ENCODE measurements around the gene MEIKIN.

The MEIKIN gene

GRCh38 chr5:131942016-131942415 lies 3.4 kb downstream of the MEIKIN start:
- no peak for TF ChIP-seq EZH2phosphoT487 (IDR thresholded peaks at IDR 0.05; ENCODE audit: low read length)
- no peak for TF ChIP-seq EZH2 (optimal IDR thresholded peaks at IDR 0.05; ENCODE audit: low read depth, low read length)
- TF ChIP-seq CTCF (IDR thresholded peaks at IDR 0.05; ENCODE audit: low read length), result no peak
- DNase-seq, result no peak
- H2AFZ ChIP-seq (ENCODE audit: low read length), result no peak overlapping the region

GRCh38 chr5:131939690-131940345 lies 5.6 kb downstream of the MEIKIN start:
- H4K20me1 ChIP-seq (ENCODE audit: insufficient read depth, low read length), result no peaks in the 10 kb centered on the region
- no peak for DNase-seq
- no peak overlapping the region for H3K4me2 ChIP-seq (ENCODE audit: low read depth, low read length)

More at GRCh38 chr5:131942016-131942415, 3.4 kb downstream of the MEIKIN start:
- Histone ChIP-seq H3K9ac (ENCODE audit: low read length) (no peak overlapping the region), H3F3A (ENCODE audit: insufficient read depth, low read length) (no peaks in the 10 kb centered on the region), H3K4me1 (ENCODE audit: low read length) (no peaks in the 10 kb centered on the region), H3K4me3 (ENCODE audit: low read length) (no peak overlapping the region), H3K4me2 (ENCODE audit: low read depth, low read length) (no peak overlapping the region), H3K27ac (ENCODE audit: low read length) (no peak overlapping the region), H3K9me2 (replicated peaks; ENCODE audit: insufficient read depth, low read length) (no peaks in the 10 kb centered on the region), H3K9me3 (replicated peaks; ENCODE audit: insufficient read depth, low read length) (no peaks in the 10 kb centered on the region), H3K79me2 (ENCODE audit: low read length) (no peaks in the 10 kb centered on the region), H3K27me3 (replicated peaks; ENCODE audit: insufficient read depth, low read length) (no peaks in the 10 kb centered on the region), H3K36me3 (replicated peaks; ENCODE audit: insufficient read depth, low read length) (no peaks in the 10 kb centered on the region), H4K20me1 (ENCODE audit: insufficient read depth, low read length) (no peaks in the 10 kb centered on the region)

GRCh38 chr5:131932235-131932634 lies 13.2 kb downstream of the MEIKIN start:
- no peak overlapping the region for H3K4me2 ChIP-seq (ENCODE audit: low read depth, low read length)
- no peak overlapping the region for H3K9ac ChIP-seq (ENCODE audit: low read length)
- H3K9me3 ChIP-seq (replicated peaks; ENCODE audit: insufficient read depth, low read length), result no peaks in the 10 kb centered on the region
- no peak overlapping the region for H2AFZ ChIP-seq (ENCODE audit: low read length)
- H3K4me3 ChIP-seq (ENCODE audit: low read length), result no peak overlapping the region
- no peaks in the 10 kb centered on the region for H4K20me1 ChIP-seq (ENCODE audit: insufficient read depth, low read length)
- no peaks in the 10 kb centered on the region for H3K79me2 ChIP-seq (ENCODE audit: low read length)
- no peaks in the 10 kb centered on the region for H3K27me3 ChIP-seq (replicated peaks; ENCODE audit: insufficient read depth, low read length)
- H3K27ac ChIP-seq (ENCODE audit: low read length), result no peak overlapping the region
- H3K36me3 ChIP-seq (replicated peaks; ENCODE audit: insufficient read depth, low read length), result no peaks in the 10 kb centered on the region
- H3F3A ChIP-seq (ENCODE audit: insufficient read depth, low read length), result no peaks in the 10 kb centered on the region
- TF ChIP-seq EZH2phosphoT487 (IDR thresholded peaks at IDR 0.05; ENCODE audit: low read length), result no peak
- no peak for TF ChIP-seq CTCF (IDR thresholded peaks at IDR 0.05; ENCODE audit: low read length)
- TF ChIP-seq EZH2 (optimal IDR thresholded peaks at IDR 0.05; ENCODE audit: low read depth, low read length), result no peak
- no peaks in the 10 kb centered on the region for H3K9me2 ChIP-seq (replicated peaks; ENCODE audit: insufficient read depth, low read length)
- no peaks in the 10 kb centered on the region for H3K4me1 ChIP-seq (ENCODE audit: low read length)
- no peak for DNase-seq

More at GRCh38 chr5:131939690-131940345, 5.6 kb downstream of the MEIKIN start:
- H3K9me2 ChIP-seq (replicated peaks; ENCODE audit: insufficient read depth, low read length), result no peaks in the 10 kb centered on the region
- H2AFZ ChIP-seq (ENCODE audit: low read length), result no peak overlapping the region
- H3K27ac ChIP-seq (ENCODE audit: low read length), result no peak overlapping the region
- no peaks in the 10 kb centered on the region for H3K9me3 ChIP-seq (replicated peaks; ENCODE audit: insufficient read depth, low read length)
- H3K4me3 ChIP-seq (ENCODE audit: low read length), result no peak overlapping the region
- H3K79me2 ChIP-seq (ENCODE audit: low read length), result no peaks in the 10 kb centered on the region
- H3F3A ChIP-seq (ENCODE audit: insufficient read depth, low read length), result no peaks in the 10 kb centered on the region
- H3K9ac ChIP-seq (ENCODE audit: low read length), result no peak overlapping the region
- H3K27me3 ChIP-seq (replicated peaks; ENCODE audit: insufficient read depth, low read length), result no peaks in the 10 kb centered on the region
- H3K36me3 ChIP-seq (replicated peaks; ENCODE audit: insufficient read depth, low read length), result no peaks in the 10 kb centered on the region
- H3K4me1 ChIP-seq (ENCODE audit: low read length), result no peaks in the 10 kb centered on the region
- TF ChIP-seq EZH2phosphoT487 (IDR thresholded peaks at IDR 0.05; ENCODE audit: low read length) (no peak), EZH2 (optimal IDR thresholded peaks at IDR 0.05; ENCODE audit: low read depth, low read length) (no peak), CTCF (IDR thresholded peaks at IDR 0.05; ENCODE audit: low read length) (no peak)

Measured in MM.1S (cell line).